HAP-1 (cell line): Measurements from ENCODE around the gene RPS6KB2.

ENCODE experiments used
- DNase-seq, 2 experiments: peaks; one replicate each; pipeline ENCODE4 v3.0.0-alpha.2; 2016 to 2020; ENCODE audit warnings: low spot score in 2 of 2
- H3K27me3 ChIP-seq: fragments of 250-450 bp; sonication (Bioruptor Pico); 2 replicates; pipeline ENCODE4 v1.5.1; 2020; ENCODE audit warnings: low read depth, mild to moderate bottlenecking, moderate library complexity
- H3K36me3 ChIP-seq: fragments of 250-450 bp; sonication (Bioruptor Pico); replicated peaks from 2 replicates; pipeline ENCODE4 v1.5.1; 2020; ENCODE audit warnings: mild to moderate bottlenecking
- H3K4me1 ChIP-seq: fragments of 250-450 bp; sonication (Bioruptor Pico); 2 replicates; pipeline ENCODE4 v1.5.1; 2020; ENCODE audit warnings: mild to moderate bottlenecking
- H3K4me3 ChIP-seq: fragments of 250-450 bp; sonication (Bioruptor Pico); 2 replicates; pipeline ENCODE4 v1.5.1; 2020; ENCODE audit warnings: mild to moderate bottlenecking, moderate library complexity
- H3K9me3 ChIP-seq: fragments of 250-450 bp; sonication (Bioruptor Pico); 2 replicates; pipeline ENCODE4 v1.5.1; 2020; ENCODE audit warnings: mild to moderate bottlenecking, moderate library complexity
- in situ Hi-C: fragments of 300-500 bp; cut with MboI; formaldehyde crosslinking; loops from 3 replicates; pipeline ENCODE4 v1.14.3; 2020; ENCODE audit warnings: low sequenced_read_pairs, inconsistent platforms, mixed read lengths

The RPS6KB2 gene

DNA sequence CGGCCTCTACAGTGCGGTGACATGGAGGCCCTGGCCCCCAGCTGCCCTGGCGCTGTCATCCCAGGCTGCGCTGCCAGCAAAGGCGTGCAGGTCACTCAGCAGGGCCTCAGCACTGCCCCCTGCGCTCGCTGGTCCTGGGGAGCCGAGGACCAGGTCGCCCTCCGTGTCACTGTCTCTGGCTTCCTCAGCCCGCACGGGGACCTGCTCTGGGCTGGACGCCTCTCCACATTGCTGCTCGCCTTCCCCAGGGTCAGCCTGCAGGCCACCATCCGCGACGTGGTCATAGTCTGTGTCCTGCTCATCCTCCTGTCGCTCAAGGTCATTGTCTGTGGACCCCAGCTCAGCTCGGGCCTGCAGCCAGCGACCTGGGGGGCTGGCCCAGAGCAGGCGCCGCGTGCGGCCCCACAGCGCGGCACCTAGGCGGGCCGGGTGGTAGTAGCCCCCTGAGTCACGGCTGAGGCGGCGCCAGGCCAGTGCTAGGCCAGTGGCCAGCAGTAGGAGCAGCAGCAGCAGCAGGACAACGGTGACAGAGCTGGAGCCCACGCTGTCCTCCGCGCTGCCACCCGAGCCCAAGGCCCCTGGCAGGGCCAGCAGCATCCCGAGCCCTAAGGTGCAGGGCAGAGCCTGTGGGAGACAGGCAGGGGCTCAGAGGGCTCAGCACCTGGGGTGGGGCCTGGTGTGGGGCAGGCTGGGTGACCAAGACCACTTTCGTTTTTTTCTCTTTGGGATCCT, 7.6 kb downstream of the RPS6KB2 start:
- no peaks in the 10 kb centered on the region for H3K4me1 ChIP-seq
- no peaks in the 10 kb centered on the region for H3K27me3 ChIP-seq
- H3K36me3 ChIP-seq = peaks cover 70% of the 10 kb centered on the region
- in situ Hi-C loops = no loop called here
- H3K4me3 ChIP-seq = no peak overlapping the region
- no peak for DNase-seq
- H3K9me3 ChIP-seq = no peaks in the 10 kb centered on the region

- peaks cover 68% of the 10 kb centered on the region for H3K36me3 ChIP-seq
These were observed 8.3 kb downstream of the RPS6KB2 start for GRCh38 chr11:67436459-67437081.

DNA sequence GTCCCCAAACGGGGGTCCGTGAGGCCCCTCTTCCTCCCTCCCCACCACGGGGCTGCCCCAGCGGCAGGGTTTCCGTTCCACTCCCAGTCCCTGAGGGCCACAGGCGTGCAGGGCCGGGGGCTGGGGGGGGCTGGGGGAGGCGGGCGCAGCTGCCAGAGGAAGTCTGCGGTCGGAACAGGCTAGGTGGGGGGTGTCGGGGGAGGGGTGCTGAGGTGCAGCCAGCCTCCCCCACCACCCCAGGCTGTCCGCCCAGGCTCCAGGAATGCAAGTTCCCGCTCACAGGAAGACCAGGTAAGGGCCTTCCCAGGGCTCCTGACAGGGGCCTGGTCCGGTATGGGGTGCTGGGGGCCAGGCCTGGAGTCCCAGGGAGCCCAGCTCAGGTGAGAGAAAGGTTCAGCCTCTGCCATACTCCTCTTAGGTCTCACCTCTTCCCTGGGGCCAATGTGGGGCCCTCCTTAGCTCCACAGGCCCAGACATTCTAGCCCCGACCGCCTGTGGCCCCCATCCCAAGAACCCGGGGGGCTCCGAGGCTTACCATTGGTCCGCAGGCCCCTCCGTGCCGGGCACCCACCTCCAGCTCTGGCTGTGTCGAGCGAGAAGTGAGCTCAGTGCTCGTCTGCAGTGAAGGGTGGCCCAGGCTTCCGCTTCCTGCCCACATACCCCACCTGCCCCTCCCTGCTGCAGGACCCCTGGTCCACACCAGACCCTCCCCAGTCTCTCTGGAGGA, 9.0 kb downstream of the RPS6KB2 start, which contains the start of gene PTPRCAP:
Gene PTPRCAP, minus strand, starts transcription at position 601 of the 727 bp plus-strand sequence. Its CDS starts 63 bp downstream, at position 538.
- Histone ChIP-seq H3K4me3 (no peak within 1 kb of the TSS), H3K4me1 (no peaks in the 10 kb centered on the region), H3K9me3 (no peaks in the 10 kb centered on the region), H3K27me3 (no peaks in the 10 kb centered on the region), H3K36me3 (peaks cover 65% of the 10 kb centered on the region)
- in situ Hi-C loops = no loop called here
- DNase-seq = no peak

More at GRCh38 chr11:67436459-67437081, 8.3 kb downstream of the RPS6KB2 start:
- H3K4me3 ChIP-seq = no peak overlapping the region
- no peaks in the 10 kb centered on the region for H3K4me1 ChIP-seq
- H3K27me3 ChIP-seq = no peaks in the 10 kb centered on the region
- no peaks in the 10 kb centered on the region for H3K9me3 ChIP-seq
- in situ Hi-C loops = no loop called here
- DNase-seq = peak in 1 of 2 experiments; percentile 57

GRCh38 chr11:67437809-67438157, 9.5 kb downstream of the RPS6KB2 start:
- in situ Hi-C loops = no loop called here
- no peaks in the 10 kb centered on the region for H3K9me3 ChIP-seq
- H3K4me3 ChIP-seq = no peak overlapping the region
- no peaks in the 10 kb centered on the region for H3K27me3 ChIP-seq
- H3K4me1 ChIP-seq = no peaks in the 10 kb centered on the region
- H3K36me3 ChIP-seq = peaks cover 60% of the 10 kb centered on the region
- no peak for DNase-seq

- in situ Hi-C loops = no loop called here
- Histone ChIP-seq H3K9me3 (no peaks in the 10 kb centered on the region), H3K4me3 (no peak overlapping the region), H3K4me1 (no peaks in the 10 kb centered on the region), H3K36me3 (peaks cover 55% of the 10 kb centered on the region), H3K27me3 (no peaks in the 10 kb centered on the region)
- no peak for DNase-seq
These were observed 10.0 kb downstream of the RPS6KB2 start for GRCh38 chr11:67438158-67438902.

DNA sequence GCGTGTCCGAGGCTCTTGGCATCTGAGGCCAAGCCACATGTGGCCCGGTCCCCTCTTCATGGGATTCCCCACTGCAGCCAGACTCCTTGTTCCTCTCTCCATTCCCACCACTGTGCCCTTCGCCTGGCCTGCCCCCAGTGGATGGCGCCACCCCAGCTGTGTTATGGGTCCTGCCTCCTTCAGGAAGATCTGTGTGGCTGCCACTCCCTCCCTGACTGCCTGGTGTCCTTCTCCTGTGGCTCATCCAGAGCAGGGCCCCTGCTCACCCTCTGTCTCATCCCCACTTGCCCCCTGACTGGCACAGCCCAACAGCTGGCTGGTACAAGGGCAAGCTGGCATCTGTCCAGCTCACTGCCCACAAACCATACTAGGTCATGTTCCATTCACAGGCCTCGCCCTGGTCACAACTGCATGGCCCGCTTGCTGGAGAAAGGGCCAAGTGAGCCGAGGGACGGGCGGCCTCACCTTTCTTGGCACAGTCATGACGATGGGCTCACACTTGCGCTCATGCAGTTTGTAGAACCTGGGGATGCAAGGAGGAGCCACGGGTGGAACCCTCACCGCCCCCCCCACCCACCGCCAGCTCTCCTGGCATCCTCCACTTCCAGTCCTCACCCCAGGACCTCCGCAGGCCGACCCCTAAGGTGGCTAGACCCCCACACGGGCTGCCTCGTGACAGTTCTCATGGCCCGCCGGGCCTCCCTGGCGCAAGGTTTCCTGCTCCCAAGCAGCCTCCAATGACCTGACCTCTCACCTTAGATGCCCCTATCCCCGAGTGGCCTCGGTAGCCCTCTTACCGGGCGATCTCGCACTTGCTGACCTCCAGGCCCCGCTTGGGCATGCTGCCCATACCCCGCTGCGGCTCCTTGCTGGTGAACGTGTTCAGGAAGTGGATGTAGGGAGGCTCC, 11.3 kb downstream of the RPS6KB2 start:
- no peaks in the 10 kb centered on the region for H3K27me3 ChIP-seq
- no peaks in the 10 kb centered on the region for H3K9me3 ChIP-seq
- peaks cover 4% of the 10 kb centered on the region; the same call in 1 of the 2 replicates for H3K4me1 ChIP-seq
- H3K4me3 ChIP-seq = no peak overlapping the region
- in situ Hi-C loops = no loop called here
- peaks cover 45% of the 10 kb centered on the region for H3K36me3 ChIP-seq
- no peak for DNase-seq

DNA sequence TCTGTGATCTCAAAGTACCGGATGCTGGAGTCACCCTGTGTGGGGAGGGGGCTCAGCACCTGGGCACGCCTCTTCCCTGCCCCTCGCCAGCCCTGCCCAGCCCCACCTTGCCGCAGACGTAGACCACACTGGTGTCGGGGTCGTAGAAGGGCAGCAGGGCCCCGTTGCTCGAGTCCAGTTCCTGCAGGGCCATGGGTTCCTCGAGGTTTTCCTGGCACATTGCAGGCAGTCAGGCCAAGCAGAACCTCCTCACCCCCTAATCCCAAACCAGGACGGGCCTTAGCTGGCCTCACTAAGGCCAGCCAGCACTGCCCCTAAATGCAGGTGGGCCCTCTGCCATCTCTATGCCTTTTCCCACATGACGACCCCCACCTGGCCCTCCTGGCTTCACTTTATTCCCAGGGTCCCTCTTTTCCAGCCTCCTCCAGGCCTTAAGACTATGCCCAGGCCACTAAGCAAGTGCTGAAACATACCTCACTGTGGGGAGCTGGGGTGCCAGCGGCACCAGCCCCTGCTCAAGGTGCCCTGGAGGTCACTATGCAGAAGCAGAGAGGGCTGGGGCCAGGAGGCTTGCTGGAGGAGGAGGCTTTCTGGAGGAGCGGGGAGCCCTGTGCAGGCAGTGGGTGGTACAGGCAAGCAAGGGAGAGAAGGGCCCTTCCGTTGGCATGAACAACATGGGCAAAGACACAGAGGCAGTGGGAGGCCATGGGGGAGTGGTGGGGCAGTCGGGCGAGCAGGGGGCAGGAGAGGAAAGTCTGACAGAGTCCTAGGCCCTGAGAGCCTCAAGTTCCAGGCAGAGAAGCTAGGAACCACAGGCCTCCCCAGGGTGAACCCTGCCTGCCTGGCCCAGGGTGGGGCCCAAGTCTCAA, 12.2 kb downstream of the RPS6KB2 start:
- Histone ChIP-seq H3K36me3 (peaks cover 36% of the 10 kb centered on the region), H3K27me3 (no peaks in the 10 kb centered on the region), H3K4me3 (no peak overlapping the region), H3K9me3 (no peaks in the 10 kb centered on the region), H3K4me1 (peaks cover 4% of the 10 kb centered on the region; the same call in 1 of the 2 replicates)
- in situ Hi-C loops = no loop called here
- DNase-seq = no peak

- in situ Hi-C loops = no loop called here
- Histone ChIP-seq H3K9me3 (no peaks in the 10 kb centered on the region), H3K4me3 (no peak overlapping the region), H3K36me3 (peaks cover 30% of the 10 kb centered on the region), H3K27me3 (no peaks in the 10 kb centered on the region), H3K4me1 (peaks cover 4% of the 10 kb centered on the region; the same call in 1 of the 2 replicates)
- no peak for DNase-seq
These were observed 12.8 kb downstream of the RPS6KB2 start for GRCh38 chr11:67441098-67441563.

- peaks cover 23% of the 10 kb centered on the region for H3K36me3 ChIP-seq
- in situ Hi-C loops = no loop called here
- H3K4me3 ChIP-seq = no peak overlapping the region
- peaks cover 4% of the 10 kb centered on the region; the same call in 1 of the 2 replicates for H3K4me1 ChIP-seq
- no peaks in the 10 kb centered on the region for H3K9me3 ChIP-seq
- no peak for DNase-seq
- H3K27me3 ChIP-seq = no peaks in the 10 kb centered on the region
These were observed 13.5 kb downstream of the RPS6KB2 start for GRCh38 chr11:67441731-67442351.

DNA sequence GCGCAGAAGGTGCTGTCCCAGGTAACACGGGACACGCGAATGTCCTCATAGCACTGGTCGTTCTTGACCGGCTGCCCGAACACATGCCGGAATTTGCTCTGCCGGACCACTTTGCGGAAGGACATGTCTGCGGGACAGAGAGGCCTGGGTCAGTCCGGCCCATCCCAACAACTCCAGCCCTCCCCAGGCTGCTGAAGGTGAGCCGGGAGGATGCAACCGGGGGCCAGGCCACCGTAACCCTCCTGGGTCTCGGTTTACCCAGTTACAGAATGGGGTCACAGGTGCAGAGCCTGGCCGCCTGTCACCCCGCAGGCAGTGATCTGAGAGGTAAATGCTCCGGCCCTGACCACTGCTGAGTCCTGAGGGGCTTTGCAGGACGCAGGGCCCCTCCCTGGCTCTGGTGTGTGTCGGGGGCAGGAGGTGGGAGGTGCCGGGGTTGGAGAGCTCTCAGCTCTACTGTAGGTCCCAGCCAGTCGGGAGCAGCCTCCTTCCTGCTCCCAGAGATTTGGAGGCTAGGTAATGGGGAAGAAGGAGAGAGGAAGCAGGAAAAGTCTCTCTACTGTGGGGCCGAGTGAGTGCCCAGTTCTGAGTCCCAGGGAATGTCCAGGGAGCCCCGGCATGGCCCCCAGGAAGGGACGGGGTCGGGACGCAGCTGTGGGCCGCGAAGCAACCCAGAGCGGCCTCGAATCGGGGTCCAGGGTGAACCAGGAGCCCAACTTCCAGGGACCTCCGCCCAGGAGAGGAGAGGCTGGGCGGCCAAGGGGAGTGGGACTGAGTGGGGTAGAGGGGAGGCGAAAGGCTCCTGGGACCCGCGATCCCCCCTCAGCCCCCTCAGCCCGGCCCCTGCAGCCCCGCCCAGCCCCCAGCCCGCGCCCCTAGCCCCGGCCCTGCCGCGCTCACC, 14.5 kb downstream of the RPS6KB2 start:
- in situ Hi-C loops = no loop called here
- H3K4me1 ChIP-seq = peaks cover 4% of the 10 kb centered on the region; the same call in 1 of the 2 replicates
- no peak for DNase-seq
- H3K9me3 ChIP-seq = no peaks in the 10 kb centered on the region
- peak overlapping the region; percentile 64 for H3K4me3 ChIP-seq
- H3K27me3 ChIP-seq = no peaks in the 10 kb centered on the region
- peaks cover 17% of the 10 kb centered on the region for H3K36me3 ChIP-seq

DNA sequence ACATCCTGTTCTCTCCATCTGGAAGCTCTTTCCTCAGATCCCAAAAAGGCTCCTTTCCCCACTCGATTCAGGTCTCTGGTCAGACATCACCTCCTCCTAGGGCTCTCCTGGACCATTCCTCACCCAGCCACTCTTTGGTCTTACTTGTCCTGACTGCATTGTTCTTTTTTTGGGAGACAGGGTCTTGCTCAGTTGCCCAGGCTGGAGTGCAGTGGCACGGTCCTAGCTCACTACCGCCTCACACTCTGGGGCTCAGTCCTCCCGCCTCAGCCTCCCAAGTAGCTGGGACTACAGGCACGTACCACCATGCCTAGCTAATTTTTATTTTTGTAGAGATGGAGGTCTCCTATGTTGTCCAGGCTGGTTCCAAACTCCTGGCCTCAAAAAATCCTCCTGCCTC, 17.2 kb downstream of the RPS6KB2 start:
- DNase-seq = no peak
- Histone ChIP-seq H3K27me3 (no peaks in the 10 kb centered on the region), H3K36me3 (peaks cover 7% of the 10 kb centered on the region; the same call in 1 of the 2 replicates), H3K9me3 (no peaks in the 10 kb centered on the region), H3K4me1 (peaks cover 4% of the 10 kb centered on the region; the same call in 1 of the 2 replicates), H3K4me3 (no peak overlapping the region)
- in situ Hi-C loops = no loop called here
